ENCODE measurements around the gene ASF1B.
A peak's percentile ranks its signal among the peaks of the same experiment; 100 is the strongest.

Gene ASF1B

GRCh38 chr19:14085309-14085995 is 50.9 kb downstream of the ASF1B start, which contains the start of gene C19orf67:
TSS of gene C19orf67 (minus strand) at chr19:14085783. CDS start at chr19:14085627, 156 bp downstream.
- no peak for FAIRE-seq
- no peak for TF ChIP-seq POLR2A (IDR thresholded peaks at IDR 0.05; ENCODE audit: low read depth, low read length)
- no peak for DNase-seq (ENCODE audit: insufficient read length, low spot score)

GRCh38 chr19:14082675-14082960 is 53.8 kb downstream of the ASF1B start:
- TF ChIP-seq POLR2A (IDR thresholded peaks at IDR 0.05; ENCODE audit: low read depth, low read length), result no peak
- DNase-seq (ENCODE audit: insufficient read length, low spot score) (no peak), FAIRE-seq (no peak)

GRCh38 chr19:14081797-14082674 is 54.4 kb downstream of the ASF1B start:
- DNase-seq (ENCODE audit: insufficient read length, low spot score), result no peak

GRCh38 chr19:14080887-14081796 is 55.2 kb downstream of the ASF1B start:
- TF ChIP-seq POLR2A (IDR thresholded peaks at IDR 0.05; ENCODE audit: low read depth, low read length), result peak; percentile 67
- peak; percentile 85 for FAIRE-seq
- DNase-seq (ENCODE audit: insufficient read length, low spot score), result peak; percentile 94

More at GRCh38 chr19:14081797-14082674, 54.4 kb downstream of the ASF1B start:
- FAIRE-seq, result no peak
- no peak for TF ChIP-seq POLR2A (IDR thresholded peaks at IDR 0.05; ENCODE audit: low read depth, low read length)

- DNase-seq (ENCODE audit: insufficient read length, low spot score) (no peak), FAIRE-seq (no peak)
- no peak for TF ChIP-seq POLR2A (IDR thresholded peaks at IDR 0.05; ENCODE audit: low read depth, low read length)
Observed at GRCh38 chr19:14078411-14078810, 58.0 kb downstream of the ASF1B start.

GRCh38 chr19:14073925-14074838 is 62.2 kb downstream of the ASF1B start:
- no peak for TF ChIP-seq POLR2A (IDR thresholded peaks at IDR 0.05; ENCODE audit: low read depth, low read length)
- DNase-seq (ENCODE audit: insufficient read length, low spot score), result no peak
- no peak for FAIRE-seq

GRCh38 chr19:14073261-14073924 is 63.0 kb downstream of the ASF1B start:
- FAIRE-seq (no peak), DNase-seq (ENCODE audit: insufficient read length, low spot score) (no peak)
- no peak for TF ChIP-seq POLR2A (IDR thresholded peaks at IDR 0.05; ENCODE audit: low read depth, low read length)

- no peak for FAIRE-seq
- no peak for TF ChIP-seq POLR2A (IDR thresholded peaks at IDR 0.05; ENCODE audit: low read depth, low read length)
- DNase-seq (ENCODE audit: insufficient read length, low spot score), result no peak
Observed at GRCh38 chr19:14072535-14073260, 63.7 kb downstream of the ASF1B start, which contains the start of gene MISP3. TSS of gene MISP3 (plus strand) at chr19:14072786. CDS start at chr19:14073310, 524 bp downstream.

- no peak for DNase-seq (ENCODE audit: insufficient read length, low spot score)
- no peak for FAIRE-seq
- TF ChIP-seq POLR2A (IDR thresholded peaks at IDR 0.05; ENCODE audit: low read depth, low read length), result no peak
Observed at GRCh38 chr19:14070268-14071050, 65.9 kb downstream of the ASF1B start.

Measured in H54 (cell line).